CD4-positive, alpha-beta T cell (primary cell): Measurements from ENCODE around the gene UNC13C. TPM values are rescaled to one million over a fixed set of nuclear protein-coding genes. Genes with fewer than 3 reads are reported as not detected.

Experiments
- ATAC-seq: fragments of 200-7000 bp; cut with Tn5 transposase; one replicate; pipeline ENCODE4 v1.10.0; 2022; ENCODE audit warnings: mild to moderate bottlenecking; ENCODE audit not compliant: poor library complexity
- CTCF ChIA-PET: fragments of 350-600 bp; sonication (Branson Sonifier 250); formaldehyde crosslinking; loops from one replicate; lab custom pipeline; 2021; ENCODE audit warnings: antibody characterized with exemption, inconsistent platforms; lab: Charles Lee
- POLR2A ChIA-PET: fragments of 350-600 bp; sonication (Branson Sonifier 250); formaldehyde crosslinking; loops from one replicate; lab custom pipeline; 2021; ENCODE audit warnings: antibody characterized with exemption, inconsistent platforms; lab: Charles Lee
- DNase-seq, 14 experiments: peaks; one replicate each; pipeline ENCODE4 v3.0.0-alpha.2; 2013 to 2020; ENCODE audit warnings: mixed read lengths in 2 of 14
- H3K27ac ChIP-seq, 2 donors: one replicate each; pipeline versions ENCODE4 v1.5.1 to v1.7.0; 2013; ENCODE audit warnings: low read length in 2 of 2, low read depth in 1 of 2, mild to moderate bottlenecking in 1 of 2
- H3K27me3 ChIP-seq, 2 experiments: 1 replicate in 1 of 2; 2 replicates in 1 of 2; pipeline versions ENCODE4 v1.6.1 to v1.7.0; 2013; ENCODE audit warnings: low read length in 2 of 2, control low read depth in 1 of 2, mild to moderate bottlenecking in 1 of 2, moderate library complexity in 1 of 2; ENCODE audit not compliant: insufficient read depth in 2 of 2, control insufficient read depth in 1 of 2
- H3K36me3 ChIP-seq: one replicate; pipeline ENCODE4 v1.6.1; 2013; ENCODE audit warnings: low read length, control low read depth; ENCODE audit not compliant: insufficient read depth
- H3K4me1 ChIP-seq: one replicate; pipeline ENCODE4 v1.6.1; 2013; ENCODE audit warnings: low read length, control low read depth; ENCODE audit not compliant: insufficient read depth
- H3K4me3 ChIP-seq: one replicate; pipeline ENCODE4 v1.5.1; 2013; ENCODE audit warnings: mild to moderate bottlenecking, low read length, moderate library complexity
- H3K9me3 ChIP-seq, 2 experiments: 1 replicate in 1 of 2; 2 replicates in 1 of 2; pipeline versions ENCODE4 v1.6.1 to v1.7.0; 2013; ENCODE audit warnings: low read length in 2 of 2, mild to moderate bottlenecking in 2 of 2, control low read depth in 1 of 2, moderate library complexity in 1 of 2; ENCODE audit not compliant: control insufficient read depth in 1 of 2, insufficient read depth in 1 of 2
- H3K27ac Mint-ChIP-seq: one replicate; pipeline ENCODE4 v1.8.0; 2020; ENCODE audit warnings: mixed read lengths
- H3K27me3 Mint-ChIP-seq: one replicate; pipeline ENCODE4 v1.8.0; 2021; ENCODE audit warnings: mixed read lengths
- H3K36me3 Mint-ChIP-seq: one replicate; pipeline ENCODE4 v1.8.0; 2021; ENCODE audit warnings: low read depth, mixed read lengths
- H3K4me1 Mint-ChIP-seq: one replicate; pipeline ENCODE4 v1.8.0; 2021; ENCODE audit warnings: low read depth, mixed read lengths
- H3K4me3 Mint-ChIP-seq: one replicate; pipeline ENCODE4 v1.8.0; 2020; ENCODE audit warnings: mild to moderate bottlenecking, mixed read lengths
- H3K9me3 Mint-ChIP-seq: one replicate; pipeline ENCODE4 v1.8.0; 2020; ENCODE audit warnings: mixed read lengths
- intact Hi-C, 2 experiments: fragments of 100-400 bp; cut with DNase I in 1 of 2; cut with micrococcal nuclease in 1 of 2; formaldehyde crosslinking; loops; one replicate each; pipeline versions ENCODE4 v1.15.1 to v1.9.0; 2023 to 2025; cut with DNase I, micrococcal nuclease
- total RNA-seq, 174 experiments: library from RNA in 2 of 174; stranded (reverse) in 2 of 174; gene quantifications; one replicate each; pipeline ENCODE4 v1.2.3 and lab custom pipeline; 2021 to 2026
- TF ChIP-seq, protein P1 (sequence below): fragments of 200-600 bp; IDR thresholded peaks from one replicate; pipeline ENCODE4 v1.8.0; 2022; ENCODE audit warnings: antibody characterized with exemption, mild to moderate bottlenecking

UNC13C gene
- total RNA-seq, 2 experiments from 2014 or later, result not detected

DNA sequence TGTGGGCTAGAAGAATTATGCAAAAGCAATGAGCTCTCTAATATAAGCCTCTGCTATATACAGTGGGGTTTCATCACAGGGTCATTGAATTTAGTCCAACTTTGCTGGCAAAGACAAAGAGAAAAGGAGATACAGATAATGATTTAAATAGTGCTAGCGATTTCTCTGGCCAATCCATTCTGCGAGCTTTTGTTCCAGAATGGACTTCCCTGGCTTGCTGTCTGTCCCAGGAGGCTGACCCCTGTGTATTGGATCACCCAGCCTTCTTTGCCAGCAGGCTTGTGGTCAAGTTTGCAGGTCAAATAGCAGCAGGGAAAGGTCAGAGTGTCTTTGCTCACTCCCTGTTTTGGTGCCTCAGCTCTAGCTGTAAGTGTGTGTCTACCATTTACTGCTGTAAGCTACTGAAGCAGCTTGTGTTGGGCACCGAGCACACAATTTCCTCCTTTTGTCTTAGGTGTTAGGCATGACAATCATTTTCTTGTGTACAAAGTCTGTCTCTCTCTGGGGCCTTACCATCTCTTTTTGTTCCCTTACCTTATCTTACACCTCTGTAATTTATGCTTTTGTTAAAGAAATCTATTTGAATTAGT, 55.7 kb downstream of the UNC13C start:
- Mint-ChIP-seq H3K27me3 (peaks cover 4% of the 10 kb centered on the region), H3K9me3 (peaks cover 2% of the 10 kb centered on the region), H3K27ac (no peak overlapping the region), H3K4me3 (no peak overlapping the region), H3K36me3 (no peaks in the 10 kb centered on the region), H3K4me1 (no peaks in the 10 kb centered on the region)
- Histone ChIP-seq H3K36me3 (no peaks in the 10 kb centered on the region), H3K27me3 (no peaks in the 10 kb centered on the region), H3K27ac (no peak overlapping the region), H3K4me1 (no peaks in the 10 kb centered on the region), H3K4me3 (no peak overlapping the region), H3K9me3 (no peaks in the 10 kb centered on the region)
- intact Hi-C loops, result no loop called here
- TF ChIP-seq, protein P1, sequence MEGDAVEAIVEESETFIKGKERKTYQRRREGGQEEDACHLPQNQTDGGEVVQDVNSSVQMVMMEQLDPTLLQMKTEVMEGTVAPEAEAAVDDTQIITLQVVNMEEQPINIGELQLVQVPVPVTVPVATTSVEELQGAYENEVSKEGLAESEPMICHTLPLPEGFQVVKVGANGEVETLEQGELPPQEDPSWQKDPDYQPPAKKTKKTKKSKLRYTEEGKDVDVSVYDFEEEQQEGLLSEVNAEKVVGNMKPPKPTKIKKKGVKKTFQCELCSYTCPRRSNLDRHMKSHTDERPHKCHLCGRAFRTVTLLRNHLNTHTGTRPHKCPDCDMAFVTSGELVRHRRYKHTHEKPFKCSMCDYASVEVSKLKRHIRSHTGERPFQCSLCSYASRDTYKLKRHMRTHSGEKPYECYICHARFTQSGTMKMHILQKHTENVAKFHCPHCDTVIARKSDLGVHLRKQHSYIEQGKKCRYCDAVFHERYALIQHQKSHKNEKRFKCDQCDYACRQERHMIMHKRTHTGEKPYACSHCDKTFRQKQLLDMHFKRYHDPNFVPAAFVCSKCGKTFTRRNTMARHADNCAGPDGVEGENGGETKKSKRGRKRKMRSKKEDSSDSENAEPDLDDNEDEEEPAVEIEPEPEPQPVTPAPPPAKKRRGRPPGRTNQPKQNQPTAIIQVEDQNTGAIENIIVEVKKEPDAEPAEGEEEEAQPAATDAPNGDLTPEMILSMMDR, result no peak
- DNase-seq (no peak), ATAC-seq (no peak)
- CTCF ChIA-PET, result no interaction called here
- POLR2A ChIA-PET, result no interaction called here

DNA sequence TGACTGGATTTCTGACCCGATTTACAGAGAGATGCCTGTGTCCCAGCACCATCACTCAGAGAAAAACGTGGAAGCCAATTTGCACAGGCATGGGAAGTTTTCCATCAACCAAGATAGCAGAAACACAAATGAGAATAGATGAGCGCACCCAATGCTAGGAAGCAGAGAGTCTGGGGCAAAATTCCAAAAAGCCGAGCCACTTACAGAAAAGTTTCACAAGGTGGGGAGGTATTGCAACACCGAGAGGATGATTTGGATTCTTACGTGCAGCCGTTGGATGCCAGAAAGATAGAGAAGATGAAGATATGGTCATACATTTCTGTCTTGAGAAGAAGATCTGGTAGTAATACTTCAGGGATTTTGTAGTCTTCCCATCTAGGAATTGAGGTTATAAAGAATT, 57.4 kb downstream of the UNC13C start:
- H3K4me3 Mint-ChIP-seq, result no peak overlapping the region
- no peaks in the 10 kb centered on the region for H3K27me3 Mint-ChIP-seq
- Histone ChIP-seq H3K36me3 (no peaks in the 10 kb centered on the region), H3K9me3 (no peaks in the 10 kb centered on the region), H3K4me1 (no peaks in the 10 kb centered on the region), H3K27me3 (no peaks in the 10 kb centered on the region), H3K27ac (no peak overlapping the region), H3K4me3 (no peak overlapping the region)
- ChIA-PET POLR2A (no interaction called here), CTCF (no interaction called here)
- H3K36me3 Mint-ChIP-seq, result no peaks in the 10 kb centered on the region
- ATAC-seq, result no peak
- H3K27ac Mint-ChIP-seq, result no peak overlapping the region
- intact Hi-C loops, result no loop called here
- no peaks in the 10 kb centered on the region for H3K4me1 Mint-ChIP-seq
- no peaks in the 10 kb centered on the region for H3K9me3 Mint-ChIP-seq
- no peak for DNase-seq
- TF ChIP-seq, protein P1, result no peak

DNA sequence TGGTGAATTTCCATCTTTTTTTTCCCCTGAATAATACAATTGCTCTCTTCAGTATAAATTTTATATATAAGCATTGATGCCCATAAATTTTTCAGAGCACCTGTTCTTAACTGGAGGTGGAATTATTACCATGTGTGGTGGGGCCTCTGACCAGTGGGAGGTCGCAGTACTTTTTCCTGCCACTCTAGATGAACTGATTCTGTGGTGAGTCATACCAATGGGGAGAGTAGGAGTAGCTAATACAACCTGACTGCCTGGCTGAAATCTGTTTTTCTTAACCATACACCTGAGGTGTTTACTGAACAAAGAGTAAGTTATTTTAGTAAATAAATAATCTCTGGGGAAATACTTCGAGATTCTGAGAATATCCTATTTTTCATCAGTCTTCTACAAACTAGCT, 67.2 kb downstream of the UNC13C start:
- Histone ChIP-seq H3K27ac (no peak overlapping the region), H3K9me3 (no peaks in the 10 kb centered on the region), H3K4me3 (no peak overlapping the region), H3K4me1 (no peaks in the 10 kb centered on the region), H3K27me3 (no peaks in the 10 kb centered on the region), H3K36me3 (no peaks in the 10 kb centered on the region)
- ChIA-PET POLR2A (no interaction called here), CTCF (no interaction called here)
- no peaks in the 10 kb centered on the region for H3K27me3 Mint-ChIP-seq
- TF ChIP-seq, protein P1, result no peak
- intact Hi-C loops, result no loop called here
- ATAC-seq (no peak), DNase-seq (no peak)
- H3K9me3 Mint-ChIP-seq, result peaks cover 6% of the 10 kb centered on the region
- no peaks in the 10 kb centered on the region for H3K4me1 Mint-ChIP-seq
- no peak overlapping the region for H3K27ac Mint-ChIP-seq
- H3K36me3 Mint-ChIP-seq, result no peaks in the 10 kb centered on the region
- H3K4me3 Mint-ChIP-seq, result no peak overlapping the region
